CD14-positive monocyte (primary cell): ENCODE data around the gene DRD1. TPM values are rescaled to one million over a fixed set of nuclear protein-coding genes. Genes with fewer than 3 reads are reported as not detected.

Experiments
- DNase-seq, 3 donors: peaks; one replicate each; pipeline ENCODE4 v3.0.0-alpha.2; 2011 to 2022
- H2AFZ ChIP-seq: 2 replicates; pipeline ENCODE4 v1.6.0; 2012; ENCODE audit warnings: mild to moderate bottlenecking, low read depth, low read length, inconsistent platforms; ENCODE audit not compliant: insufficient read depth, poor library complexity, severe bottlenecking
- H3K27ac ChIP-seq, 2 donors: 1 replicate in 1 of 2; 2 replicates in 1 of 2; pipeline ENCODE4 v1.5.1; 2012 to 2013; ENCODE audit warnings: low read length in 2 of 2, control low read depth in 1 of 2, inconsistent platforms in 1 of 2, low read depth in 1 of 2, mild to moderate bottlenecking in 1 of 2
- H3K27me3 ChIP-seq, 2 donors: one replicate each; pipeline versions ENCODE4 v1.6.0 to v1.6.1; 2011 to 2013; ENCODE audit warnings: low read length in 2 of 2; ENCODE audit not compliant: control insufficient read depth in 2 of 2, insufficient read depth in 2 of 2
- H3K36me3 ChIP-seq, 2 donors: replicated peaks in 1 of 2; 1 replicate in 1 of 2; 2 replicates in 1 of 2; pipeline versions ENCODE4 v1.5.1 to v1.6.1; 2012 to 2013; ENCODE audit warnings: low read length in 2 of 2, control low read depth in 1 of 2, inconsistent platforms in 1 of 2, mild to moderate bottlenecking in 1 of 2; ENCODE audit not compliant: insufficient read depth in 2 of 2, control insufficient read depth in 1 of 2
- H3K4me1 ChIP-seq, 2 donors: 1 replicate in 1 of 2; 2 replicates in 1 of 2; pipeline versions ENCODE4 v1.5.1 to v1.6.1; 2012 to 2013; ENCODE audit warnings: low read length in 2 of 2, control low read depth in 1 of 2, inconsistent platforms in 1 of 2, mild to moderate bottlenecking in 1 of 2, moderate library complexity in 1 of 2; ENCODE audit not compliant: insufficient read depth in 2 of 2, control insufficient read depth in 1 of 2
- H3K4me2 ChIP-seq: replicated peaks from 2 replicates; pipeline ENCODE3; 2012; ENCODE audit warnings: low read length, moderate library complexity, mild to moderate bottlenecking; ENCODE audit not compliant: poor library complexity, severe bottlenecking; ENCODE audit errors: extremely low read depth
- H3K4me3 ChIP-seq, 3 experiments: fragments of 200-600 bp in 1 of 3; sonication (generic) in 1 of 3; replicated peaks in 1 of 3; 1 replicate in 2 of 3; 2 replicates in 1 of 3; pipeline ENCODE4 v1.5.1; 2011 to 2013; ENCODE audit warnings: low read length in 3 of 3, mild to moderate bottlenecking in 3 of 3, control low read depth in 2 of 3, low read depth in 2 of 3, inconsistent platforms in 1 of 3, moderate library complexity in 1 of 3
- H3K79me2 ChIP-seq: 2 replicates; pipeline ENCODE4 v1.6.0; 2012; ENCODE audit warnings: mild to moderate bottlenecking, control low read depth, inconsistent platforms, low read length, moderate library complexity; ENCODE audit not compliant: insufficient read depth
- H3K9ac ChIP-seq: 2 replicates; pipeline ENCODE4 v1.6.0; 2017; ENCODE audit warnings: low read length, mild to moderate bottlenecking; ENCODE audit not compliant: insufficient read depth, poor library complexity, severe bottlenecking
- H3K9me3 ChIP-seq, 2 donors: replicated peaks in 1 of 2; 1 replicate in 1 of 2; 2 replicates in 1 of 2; pipeline versions ENCODE4 v1.5.1 to v1.6.1; 2012 to 2013; ENCODE audit warnings: low read length in 2 of 2, control low read depth in 1 of 2; ENCODE audit not compliant: control insufficient read depth in 1 of 2, insufficient read depth in 1 of 2
- H4K20me1 ChIP-seq: 2 replicates; pipeline ENCODE4 v1.6.0; 2012; ENCODE audit warnings: mild to moderate bottlenecking, low read length, control low read depth, moderate library complexity; ENCODE audit not compliant: insufficient read depth
- H3K27ac Mint-ChIP-seq, 7 donors: one replicate each; pipeline ENCODE4 v1.8.0; 2020; ENCODE audit warnings: mild to moderate bottlenecking in 7 of 7, mixed read lengths in 7 of 7, moderate library complexity in 6 of 7, inconsistent platforms in 2 of 7
- H3K27me3 Mint-ChIP-seq, 3 donors: one replicate each; pipeline ENCODE4 v1.8.0; 2021 to 2022; ENCODE audit warnings: low read depth in 3 of 3, mild to moderate bottlenecking in 3 of 3, mixed read lengths in 3 of 3, moderate library complexity in 3 of 3, inconsistent platforms in 1 of 3
- H3K36me3 Mint-ChIP-seq, 2 donors: one replicate each; pipeline ENCODE4 v1.8.0; 2020; ENCODE audit warnings: mixed read lengths in 2 of 2, inconsistent platforms in 1 of 2, mild to moderate bottlenecking in 1 of 2
- H3K4me1 Mint-ChIP-seq: one replicate; pipeline ENCODE4 v1.8.0; 2020; ENCODE audit warnings: mild to moderate bottlenecking, mixed read lengths
- H3K4me3 Mint-ChIP-seq, 2 donors: one replicate each; pipeline ENCODE4 v1.8.0; 2020; ENCODE audit warnings: mild to moderate bottlenecking in 2 of 2, mixed read lengths in 2 of 2, moderate library complexity in 1 of 2
- H3K9me3 Mint-ChIP-seq, 7 donors: one replicate each; pipeline ENCODE4 v1.8.0; 2020 to 2022; ENCODE audit warnings: mixed read lengths in 7 of 7, mild to moderate bottlenecking in 6 of 7, moderate library complexity in 6 of 7, inconsistent platforms in 2 of 7
- WGBS: methylation state at CpG from one replicate; pipeline ENCODE4 v1.1.5; 2013; ENCODE audit warnings: missing lambda C conversion rate; ENCODE audit not compliant: insufficient coverage; 5-methylcytosine and 5-hydroxymethylcytosine counted together
- intact Hi-C, 2 donors: fragments of 100-400 bp; cut with micrococcal nuclease; formaldehyde crosslinking; loops; one replicate each; pipeline versions ENCODE4 v1.15.0 to v1.15.1; 2023
- polyA minus RNA-seq: library from RNA; depleted of rRNA, polyadenylated mRNA; stranded (reverse); fragments of >200 nt; gene quantifications from 2 replicates; pipeline ENCODE4 v1.2.3, GENCODE V29; 2012
- polyA plus RNA-seq, 3 donors: library from polyadenylated mRNA; depleted of rRNA in 1 of 3; unstranded in 2 of 3; stranded (reverse) in 1 of 3; fragments of 300-500 nt in 2 of 3; fragments of >200 nt in 1 of 3; fragmentation: Illumina TruSeq in 2 of 3; gene quantifications; 1 replicate in 2 of 3; 2 replicates in 1 of 3; pipeline ENCODE4 v1.2.3, GENCODE V29; 2012 to 2021
- total RNA-seq, 12 experiments: library from RNA in 1 of 12; stranded (reverse) in 1 of 12; fragments of 120-200 nt in 1 of 12; gene quantifications; one replicate each; pipeline ENCODE4 v1.2.4 and lab custom pipeline; 2013 to 2026; ENCODE audit warnings: mixed read lengths in 6 of 12, inconsistent platforms in 1 of 12
- TF ChIP-seq, protein P1 (sequence below): fragments of 200-600 bp; IDR thresholded peaks from one replicate; pipeline ENCODE4 v1.8.0; 2022; ENCODE audit warnings: antibody characterized with exemption, mild to moderate bottlenecking

Gene DRD1
- not detected for total RNA-seq (2013)
- polyA plus RNA-seq = not detected
- not detected in 2 replicates for polyA minus RNA-seq
- 0 to 0.90 (median 0.06) reads per million in 11 experiments for total RNA-seq (lab: John Stamatoyannopoulos, UW)

DNA sequence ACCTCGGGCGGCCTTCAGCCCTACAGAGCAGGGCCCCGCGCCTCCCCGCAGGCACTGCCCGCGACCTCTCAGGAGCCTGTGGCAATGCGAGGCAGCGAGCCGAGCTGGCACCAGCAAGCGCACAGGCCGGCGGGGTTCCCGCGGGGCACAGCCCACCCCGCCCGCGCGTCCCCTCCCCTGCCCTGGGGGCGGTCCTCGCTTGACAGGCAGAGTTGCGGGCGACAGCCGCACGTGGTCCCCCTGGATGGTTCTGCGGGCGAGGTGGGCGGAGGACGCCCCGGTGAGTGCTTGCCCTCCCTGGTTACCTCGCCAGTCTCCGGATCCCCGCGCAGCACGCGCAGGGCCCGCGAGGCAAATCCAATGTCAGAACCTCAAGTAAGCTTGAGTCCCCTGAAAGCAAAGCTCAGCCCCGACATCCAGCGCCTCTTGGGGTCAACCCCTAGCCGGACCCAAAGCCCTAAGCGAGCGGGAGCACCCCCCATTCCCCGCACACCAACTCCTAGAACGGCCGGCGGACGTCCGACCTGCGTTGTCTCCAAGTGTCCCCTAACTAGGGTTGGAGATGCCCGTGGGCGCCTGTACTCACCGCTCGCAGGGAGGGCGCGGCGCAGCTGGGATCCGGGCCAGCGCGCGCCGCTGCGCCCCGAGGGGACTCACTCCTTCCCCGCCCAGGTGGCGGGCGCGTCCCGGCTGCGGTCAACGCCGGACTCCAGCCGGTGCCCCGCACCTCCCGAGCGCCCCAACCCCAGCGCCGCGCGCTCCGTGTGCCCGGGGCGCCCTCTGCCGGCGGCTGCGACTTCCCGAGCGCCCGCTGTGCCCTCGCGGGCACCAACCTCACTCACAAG, at the start of gene DRD1:
Gene DRD1, minus strand, starts transcription at position 123 of the 845 bp plus-strand sequence. CDS start 1,083 bp downstream, outside the sequence.
- H3K9me3 ChIP-seq = peaks cover 0 to 5% of the 10 kb centered on the region in 2 donors
- H3K27ac ChIP-seq = no peak within 1 kb of the TSS
- Mint-ChIP-seq H3K4me3 (peak within 1 kb of the TSS in 1 of 2 donors; percentile 80), H3K27me3 (peaks cover 47 to 70% (median 57%) of the 10 kb centered on the region in 3 donors), H3K4me1 (peaks cover 3% of the 10 kb centered on the region), H3K9me3 (peaks cover 0 to 4% (median 0%) of the 10 kb centered on the region in 7 donors), H3K27ac (no peak within 1 kb of the TSS), H3K36me3 (no peaks in the 10 kb centered on the region)
- H3K4me3 ChIP-seq = no peak within 1 kb of the TSS
- TF ChIP-seq, protein P1, sequence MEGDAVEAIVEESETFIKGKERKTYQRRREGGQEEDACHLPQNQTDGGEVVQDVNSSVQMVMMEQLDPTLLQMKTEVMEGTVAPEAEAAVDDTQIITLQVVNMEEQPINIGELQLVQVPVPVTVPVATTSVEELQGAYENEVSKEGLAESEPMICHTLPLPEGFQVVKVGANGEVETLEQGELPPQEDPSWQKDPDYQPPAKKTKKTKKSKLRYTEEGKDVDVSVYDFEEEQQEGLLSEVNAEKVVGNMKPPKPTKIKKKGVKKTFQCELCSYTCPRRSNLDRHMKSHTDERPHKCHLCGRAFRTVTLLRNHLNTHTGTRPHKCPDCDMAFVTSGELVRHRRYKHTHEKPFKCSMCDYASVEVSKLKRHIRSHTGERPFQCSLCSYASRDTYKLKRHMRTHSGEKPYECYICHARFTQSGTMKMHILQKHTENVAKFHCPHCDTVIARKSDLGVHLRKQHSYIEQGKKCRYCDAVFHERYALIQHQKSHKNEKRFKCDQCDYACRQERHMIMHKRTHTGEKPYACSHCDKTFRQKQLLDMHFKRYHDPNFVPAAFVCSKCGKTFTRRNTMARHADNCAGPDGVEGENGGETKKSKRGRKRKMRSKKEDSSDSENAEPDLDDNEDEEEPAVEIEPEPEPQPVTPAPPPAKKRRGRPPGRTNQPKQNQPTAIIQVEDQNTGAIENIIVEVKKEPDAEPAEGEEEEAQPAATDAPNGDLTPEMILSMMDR = peak; percentile 73
- 2% methylated on average over 91 of the region's 91 CpGs for whole genome bisulfite sequencing
- H3K27me3 ChIP-seq = peaks cover 15 to 66% of the 10 kb centered on the region in 2 donors
- H4K20me1 ChIP-seq = no peaks in the 10 kb centered on the region
- no peak within 1 kb of the TSS for H2AFZ ChIP-seq
- H3K4me1 ChIP-seq = peaks cover 0 to 4% of the 10 kb centered on the region in 2 donors
- intact Hi-C loops = loop anchor here in 1 of 2 donors (5.0 kb wide), 1 partner anchor 492 kb away; no protein-coding TSS in a partner anchor
- no peaks in the 10 kb centered on the region for H3K79me2 ChIP-seq
- DNase-seq = peak in 1 of 3 donors; percentile 8
- no peak within 1 kb of the TSS for H3K9ac ChIP-seq
- H3K36me3 ChIP-seq = no peaks in the 10 kb centered on the region
- no peak within 1 kb of the TSS for H3K4me2 ChIP-seq

DNA sequence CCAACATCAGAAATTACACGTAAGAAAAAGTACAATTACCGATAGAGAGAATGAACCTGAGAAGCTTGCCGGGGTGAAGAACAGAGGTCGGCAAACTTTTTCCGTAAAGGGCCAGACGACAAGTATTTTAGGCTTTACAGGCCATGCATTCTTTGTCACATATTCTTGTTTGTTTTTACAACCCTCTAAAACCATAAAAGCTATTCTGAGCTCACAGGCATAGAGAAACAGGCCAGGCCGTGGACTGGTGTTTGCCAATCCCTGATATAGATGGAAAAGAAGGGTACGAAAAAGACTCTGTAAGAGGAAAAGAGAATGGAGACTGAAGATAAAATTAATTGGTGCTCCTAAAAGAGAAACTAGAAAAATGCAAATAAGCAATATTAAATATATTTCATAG, 49.7 kb upstream of the DRD1 start:
- Mint-ChIP-seq H3K27ac (no peak overlapping the region), H3K4me3 (no peak overlapping the region), H3K4me1 (peaks cover 2% of the 10 kb centered on the region), H3K9me3 (no peaks in the 10 kb centered on the region), H3K27me3 (peaks cover 0 to 1% (median 0%) of the 10 kb centered on the region in 3 donors), H3K36me3 (peaks cover 38 to 58% of the 10 kb centered on the region in 2 donors)
- no peak overlapping the region for H3K9ac ChIP-seq
- peaks cover 6% of the 10 kb centered on the region for H3K79me2 ChIP-seq
- intact Hi-C loops = no loop called here
- no peak overlapping the region for H3K4me3 ChIP-seq
- no peak for DNase-seq
- no peaks in the 10 kb centered on the region for H3K27me3 ChIP-seq
- no peak overlapping the region for H3K27ac ChIP-seq
- no peaks in the 10 kb centered on the region for H3K4me1 ChIP-seq
- H2AFZ ChIP-seq = no peak overlapping the region
- peaks cover 27 to 41% of the 10 kb centered on the region in 2 donors for H3K36me3 ChIP-seq
- no peak overlapping the region for H3K4me2 ChIP-seq
- TF ChIP-seq, protein P1 = no peak
- no peaks in the 10 kb centered on the region for H4K20me1 ChIP-seq
- WGBS = 96% methylated on average over 4 of the region's 8 CpGs
- no peaks in the 10 kb centered on the region for H3K9me3 ChIP-seq
